Activated naive CD8-positive, alpha-beta T cell treated with anti-CD3 and anti-CD28 coated beads, Interleukin-2, amount 50 U/mL, for 16 hours (primary cell): ENCODE results near the gene PIK3C2G.

ENCODE experiments used
- DNase-seq: peaks from one replicate; pipeline ENCODE4 v3.0.0-alpha.2; 2020; ENCODE audit warnings: low read depth, low spot score

The PIK3C2G gene

GRCh38 chr12:18562531-18562930 lies 301.2 kb downstream of the PIK3C2G start:
- DNase-seq: no peak

- DNase-seq: no peak
These were observed 303.0 kb downstream of the PIK3C2G start for GRCh38 chr12:18564306-18564705.

- no peak for DNase-seq
These were observed 306.5 kb downstream of the PIK3C2G start for GRCh38 chr12:18567787-18568186.

- no peak for DNase-seq
These were observed 309.2 kb downstream of the PIK3C2G start for GRCh38 chr12:18570543-18570942.

GRCh38 chr12:18576104-18576626 lies 314.8 kb downstream of the PIK3C2G start:
- no peak for DNase-seq

- no peak for DNase-seq
These were observed 315.3 kb downstream of the PIK3C2G start for GRCh38 chr12:18576648-18577047.

- DNase-seq: no peak
These were observed 316.9 kb downstream of the PIK3C2G start for GRCh38 chr12:18578191-18578590.

- DNase-seq: no peak
These were observed 319.0 kb downstream of the PIK3C2G start for GRCh38 chr12:18580291-18580690.

GRCh38 chr12:18580706-18581105 lies 319.4 kb downstream of the PIK3C2G start:
- DNase-seq: no peak

GRCh38 chr12:18581232-18581962 lies 320.1 kb downstream of the PIK3C2G start:
- DNase-seq: no peak

- no peak for DNase-seq
These were observed 322.3 kb downstream of the PIK3C2G start for GRCh38 chr12:18583655-18584054.

GRCh38 chr12:18586581-18586980 lies 325.3 kb downstream of the PIK3C2G start:
- DNase-seq: no peak

GRCh38 chr12:18589316-18589715 lies 328.0 kb downstream of the PIK3C2G start:
- no peak for DNase-seq

- DNase-seq: no peak
These were observed 330.2 kb downstream of the PIK3C2G start for GRCh38 chr12:18591473-18591872.

GRCh38 chr12:18595412-18595811 lies 334.1 kb downstream of the PIK3C2G start:
- no peak for DNase-seq

GRCh38 chr12:18601962-18602361 lies 340.6 kb downstream of the PIK3C2G start:
- no peak for DNase-seq

- no peak for DNase-seq
These were observed 351.7 kb downstream of the PIK3C2G start for GRCh38 chr12:18612971-18613370.

- no peak for DNase-seq
These were observed 359.7 kb downstream of the PIK3C2G start for GRCh38 chr12:18620986-18621385.

- no peak for DNase-seq
These were observed 368.1 kb downstream of the PIK3C2G start for GRCh38 chr12:18629445-18629844.

- DNase-seq: no peak
These were observed 368.6 kb downstream of the PIK3C2G start for GRCh38 chr12:18629916-18630315.

- DNase-seq: no peak
These were observed 370.0 kb downstream of the PIK3C2G start for GRCh38 chr12:18631339-18631738.

- no peak for DNase-seq
These were observed 371.5 kb downstream of the PIK3C2G start for GRCh38 chr12:18632848-18633247.

- DNase-seq: no peak
These were observed 373.1 kb downstream of the PIK3C2G start for GRCh38 chr12:18634382-18634781.
